ENCODE data around the gene NTM. TPM values are rescaled to one million over a fixed set of nuclear protein-coding genes. Genes with fewer than 3 reads are reported as not detected.

NTM gene
- polyA plus RNA-seq, 1 donor from 2014 or later, result 39.4 TPM

- H3K27me3 ChIP-seq (ENCODE audit: insufficient read depth, low read depth, low read length), result no peaks in the 10 kb centered on the region
- no peaks in the 10 kb centered on the region for H3K9me2 ChIP-seq (ENCODE audit: insufficient read depth, low read length)
- H4K20me1 ChIP-seq (ENCODE audit: insufficient read depth), result no peaks in the 10 kb centered on the region
- H3K4me3 ChIP-seq (ENCODE audit: low read length), result no peak overlapping the region
- H3K9me3 ChIP-seq (ENCODE audit: low read length), result no peaks in the 10 kb centered on the region
- H3K36me3 ChIP-seq (ENCODE audit: insufficient read depth, low read length), result no peaks in the 10 kb centered on the region
- no peak overlapping the region for H3K4me2 ChIP-seq (ENCODE audit: low read length)
- no peak overlapping the region for H3K27ac ChIP-seq (ENCODE audit: low read length)
- H2AFZ ChIP-seq (ENCODE audit: low read depth, low read length), result no peak overlapping the region
- no peak overlapping the region for H3K9ac ChIP-seq (ENCODE audit: low read length)
- no peaks in the 10 kb centered on the region for H3K79me2 ChIP-seq (replicated peaks; ENCODE audit: insufficient read depth, low read length)
- TF ChIP-seq TAF1 (IDR thresholded peaks at IDR 0.05; ENCODE audit: low read depth) (no peak), MXI1 (conservative IDR thresholded peaks at IDR 0.05; ENCODE audit: poor library complexity, severe bottlenecking) (no peak), CTCF (IDR thresholded peaks at IDR 0.05; ENCODE audit: poor library complexity, severe bottlenecking) (no peak), EP300 (conservative IDR thresholded peaks at IDR 0.05; ENCODE audit: poor library complexity, severe bottlenecking) (no peak), SMC3 (conservative IDR thresholded peaks at IDR 0.05; ENCODE audit: poor library complexity) (no peak), REST (IDR thresholded peaks at IDR 0.05; ENCODE audit: borderline replicate concordance) (no peak), POLR2AphosphoS5 (IDR thresholded peaks at IDR 0.05) (no peak)
- no peaks in the 10 kb centered on the region for H3F3A ChIP-seq (ENCODE audit: insufficient read depth, low read length, poor library complexity, severe bottlenecking)
Observed at GRCh38 chr11:131664816-131665215, 294.4 kb downstream of the NTM start.

GRCh38 chr11:131665344-131665968 lies 295.0 kb downstream of the NTM start:
- no peak overlapping the region for H2AFZ ChIP-seq (ENCODE audit: low read depth, low read length)
- H3F3A ChIP-seq (ENCODE audit: insufficient read depth, low read length, poor library complexity, severe bottlenecking), result no peaks in the 10 kb centered on the region
- no peaks in the 10 kb centered on the region for H3K36me3 ChIP-seq (ENCODE audit: insufficient read depth, low read length)
- H3K27ac ChIP-seq (ENCODE audit: low read length), result no peak overlapping the region
- H4K20me1 ChIP-seq (ENCODE audit: insufficient read depth), result no peaks in the 10 kb centered on the region
- H3K9ac ChIP-seq (ENCODE audit: low read length), result no peak overlapping the region
- H3K9me2 ChIP-seq (ENCODE audit: insufficient read depth, low read length), result no peaks in the 10 kb centered on the region
- H3K9me3 ChIP-seq (ENCODE audit: low read length), result no peaks in the 10 kb centered on the region
- H3K4me3 ChIP-seq (ENCODE audit: low read length), result no peak overlapping the region
- H3K79me2 ChIP-seq (replicated peaks; ENCODE audit: insufficient read depth, low read length), result no peaks in the 10 kb centered on the region
- no peak overlapping the region for H3K4me2 ChIP-seq (ENCODE audit: low read length)
- TF ChIP-seq SMC3 (conservative IDR thresholded peaks at IDR 0.05; ENCODE audit: poor library complexity), result no peak
- TF ChIP-seq REST (IDR thresholded peaks at IDR 0.05; ENCODE audit: borderline replicate concordance), result no peak
- TF ChIP-seq CTCF (IDR thresholded peaks at IDR 0.05; ENCODE audit: poor library complexity, severe bottlenecking), result no peak
- TF ChIP-seq RAD21 (conservative IDR thresholded peaks at IDR 0.05), result no peak
- no peak for TF ChIP-seq POLR2AphosphoS5 (IDR thresholded peaks at IDR 0.05)
- no peak for TF ChIP-seq EZH2 (IDR thresholded peaks at IDR 0.05; ENCODE audit: borderline replicate concordance, insufficient read depth, low read length, poor library complexity, severe bottlenecking)
- TF ChIP-seq MXI1 (conservative IDR thresholded peaks at IDR 0.05; ENCODE audit: poor library complexity, severe bottlenecking), result no peak
- no peak for TF ChIP-seq TAF1 (IDR thresholded peaks at IDR 0.05; ENCODE audit: low read depth)
- no peak for TF ChIP-seq EP300 (conservative IDR thresholded peaks at IDR 0.05; ENCODE audit: poor library complexity, severe bottlenecking)
- H3K27me3 ChIP-seq (ENCODE audit: insufficient read depth, low read depth, low read length), result no peaks in the 10 kb centered on the region

Data from neural cell (in vitro differentiated cells).